ENCODE data around the gene CREB3L4.

CREB3L4 gene

GRCh38 chr1:153937331-153937730 lies 30.4 kb upstream of the CREB3L4 start:
- no peak for DNase-seq

DNA sequence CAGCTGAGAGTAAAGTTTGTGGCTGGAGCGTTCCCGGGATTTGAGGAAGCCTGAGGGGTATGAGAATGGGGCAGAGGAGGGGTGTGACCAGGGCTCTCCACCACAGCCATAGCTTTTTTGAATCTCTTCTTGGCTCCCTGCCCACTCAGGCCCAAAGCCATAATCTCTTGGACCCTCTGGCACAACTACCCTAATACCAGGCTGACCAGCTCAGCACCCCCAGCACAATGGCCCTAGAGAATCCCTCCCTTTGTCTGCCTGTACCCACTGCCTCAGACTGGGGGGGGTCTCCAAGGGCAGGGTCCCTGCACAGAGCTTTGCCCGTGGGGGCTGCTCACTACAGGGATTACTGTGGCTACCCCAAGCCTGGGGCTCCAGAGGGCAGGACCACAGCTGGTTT lies 28.7 kb upstream of the CREB3L4 start:
- no peak for DNase-seq

DNA sequence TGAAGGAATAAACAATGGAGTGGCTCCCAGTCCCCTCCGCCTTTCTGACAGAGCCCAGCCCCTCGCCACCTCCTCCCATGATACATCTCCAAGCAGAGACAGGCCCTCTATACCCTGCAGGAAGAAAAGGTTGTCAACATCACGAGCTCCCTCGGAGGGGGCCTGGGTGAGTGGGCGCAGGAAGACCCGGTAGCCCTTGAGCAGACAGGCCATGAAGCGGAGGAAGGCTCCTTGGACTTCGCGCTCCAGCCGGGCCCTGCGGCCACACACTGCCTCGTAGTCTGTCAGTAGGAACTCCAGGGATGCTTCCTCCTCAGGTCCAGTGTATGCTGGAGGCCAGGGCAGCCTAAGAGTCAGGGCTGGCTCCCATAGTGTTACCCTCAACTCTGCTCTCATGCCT lies 28.2 kb upstream of the CREB3L4 start:
- DNase-seq = no peak

GRCh38 chr1:153940756-153941155 lies 26.9 kb upstream of the CREB3L4 start:
- DNase-seq = no peak

GRCh38 chr1:153941826-153942725 lies 25.6 kb upstream of the CREB3L4 start:
- no peak for DNase-seq

GRCh38 chr1:153942766-153943549 lies 24.7 kb upstream of the CREB3L4 start:
- DNase-seq = no peak

DNA sequence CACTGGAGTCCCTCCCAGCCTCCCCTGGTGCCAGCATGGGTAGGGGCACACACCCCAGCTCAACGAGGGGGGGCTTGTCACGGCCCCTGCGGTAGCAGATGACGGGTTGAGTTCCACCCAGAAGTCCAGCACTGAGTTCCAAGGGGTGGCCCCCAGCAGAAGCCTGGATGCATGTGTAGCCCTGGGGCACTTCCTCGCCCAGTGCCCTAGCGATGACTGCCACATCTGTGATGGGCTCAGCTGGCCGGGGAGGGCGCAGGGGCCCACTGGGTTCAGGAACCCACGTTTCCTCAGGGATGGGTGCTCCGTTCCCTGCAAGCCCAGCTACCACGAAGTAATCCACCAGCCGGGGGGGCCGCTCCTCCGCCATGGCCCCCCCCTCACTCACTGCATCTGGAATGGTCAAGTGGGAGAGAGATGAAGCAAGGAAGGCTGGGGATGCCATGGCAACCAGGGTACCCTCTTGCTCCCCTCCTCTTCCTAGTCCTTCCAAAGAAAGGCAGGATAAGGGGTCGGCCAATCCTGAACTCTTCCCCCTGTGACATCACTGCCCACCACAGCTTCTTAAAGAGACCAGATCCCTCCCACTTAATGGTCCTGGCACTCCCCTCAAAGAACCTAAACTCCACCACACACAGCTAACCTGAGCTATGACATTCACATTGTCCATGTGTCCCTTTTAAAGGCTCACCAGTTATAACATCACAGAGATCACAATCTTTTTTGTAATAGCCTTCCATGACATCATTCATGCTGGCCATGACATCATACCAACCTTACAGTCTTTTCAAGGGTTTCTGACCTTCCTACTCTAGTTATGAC lies 23.5 kb upstream of the CREB3L4 start:
- no peak for DNase-seq

DNA sequence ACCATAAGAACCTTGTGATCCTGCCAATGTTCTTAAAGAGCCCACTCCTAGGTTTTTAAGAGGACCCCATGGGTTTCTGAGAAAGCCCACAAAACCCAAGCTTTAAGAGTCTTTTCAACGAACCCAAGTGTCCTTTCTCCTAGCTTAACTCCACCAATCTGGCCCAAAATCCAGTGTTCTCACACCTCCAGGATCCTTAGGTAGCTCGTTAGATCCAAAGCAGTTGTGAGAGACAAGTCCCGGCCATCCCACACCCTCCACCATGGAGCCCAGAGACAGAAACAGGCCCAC lies 22.9 kb upstream of the CREB3L4 start:
- no peak for DNase-seq

DNA sequence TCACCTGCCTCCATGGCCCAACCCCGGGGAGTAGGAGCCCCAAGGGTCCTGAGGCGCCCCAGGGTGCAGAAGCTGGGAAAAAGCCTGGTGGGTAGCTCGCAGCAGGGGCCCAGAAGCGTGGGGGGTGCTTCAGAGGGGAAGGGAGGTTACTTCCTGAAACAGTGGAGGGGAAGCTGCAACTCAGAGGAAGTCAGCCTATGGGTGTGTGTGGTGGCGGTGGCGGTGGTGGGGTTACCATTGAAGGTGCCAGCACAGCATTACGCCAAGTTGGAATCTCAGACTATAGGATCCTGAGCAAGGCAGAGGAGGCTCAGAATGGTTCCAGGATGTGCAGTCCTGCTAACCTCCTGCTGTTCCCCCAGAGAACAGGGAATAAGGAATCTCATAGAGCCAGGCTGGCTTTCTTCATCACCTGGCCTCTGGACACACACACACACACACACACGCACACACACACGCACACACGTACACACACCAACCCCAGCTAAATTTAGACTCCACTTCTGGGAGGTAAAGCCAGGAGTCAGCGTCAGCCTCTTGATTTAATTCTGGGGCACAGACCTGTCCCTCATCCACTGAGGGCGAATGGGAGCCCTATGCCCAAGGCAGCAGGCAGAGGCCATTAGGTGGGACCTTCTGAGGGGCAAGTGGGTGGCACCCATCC lies 22.4 kb upstream of the CREB3L4 start:
- DNase-seq = no peak

DNA sequence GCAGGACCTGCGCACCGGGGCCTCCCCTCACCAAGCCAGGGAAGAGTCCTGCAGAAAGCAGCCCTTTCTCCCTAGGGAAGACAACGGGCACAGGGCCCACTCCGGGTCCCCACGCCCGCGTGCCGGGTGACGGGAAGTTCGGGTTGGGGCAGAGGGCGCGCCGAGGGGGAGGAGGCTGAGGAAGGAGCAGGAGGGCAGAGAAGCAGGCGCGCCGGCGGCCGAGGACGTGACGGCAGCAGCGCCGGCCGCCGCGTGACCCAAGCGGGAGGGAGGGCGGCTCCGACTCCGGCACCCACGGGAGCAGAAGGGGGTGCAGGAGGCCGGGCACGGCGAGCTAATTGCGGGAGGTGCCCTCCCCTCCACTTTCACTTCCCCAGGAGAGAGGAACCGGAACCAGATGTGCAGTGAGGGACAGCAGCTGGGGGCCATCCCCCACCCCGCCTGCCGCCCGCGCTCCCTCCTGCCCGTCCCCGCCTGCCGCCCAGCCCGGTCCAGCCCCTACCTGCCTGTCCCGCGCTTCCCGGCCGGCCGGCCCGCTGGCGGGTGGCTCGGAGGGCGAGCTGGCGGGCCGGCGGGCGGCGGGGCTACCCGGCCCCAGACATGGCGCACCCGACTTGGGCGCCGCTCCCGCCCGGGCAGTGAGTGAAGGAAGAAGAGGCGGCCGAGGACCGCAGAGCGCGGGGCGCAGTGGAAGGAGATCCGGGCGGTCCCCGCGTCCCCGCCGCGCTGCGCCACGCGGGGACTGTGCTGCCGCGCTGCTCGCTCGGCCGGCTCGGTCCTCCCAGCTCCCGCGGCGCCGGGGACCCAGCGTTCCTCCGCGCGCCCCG lies 21.7 kb upstream of the CREB3L4 start:
- DNase-seq = peak; percentile 48

DNA sequence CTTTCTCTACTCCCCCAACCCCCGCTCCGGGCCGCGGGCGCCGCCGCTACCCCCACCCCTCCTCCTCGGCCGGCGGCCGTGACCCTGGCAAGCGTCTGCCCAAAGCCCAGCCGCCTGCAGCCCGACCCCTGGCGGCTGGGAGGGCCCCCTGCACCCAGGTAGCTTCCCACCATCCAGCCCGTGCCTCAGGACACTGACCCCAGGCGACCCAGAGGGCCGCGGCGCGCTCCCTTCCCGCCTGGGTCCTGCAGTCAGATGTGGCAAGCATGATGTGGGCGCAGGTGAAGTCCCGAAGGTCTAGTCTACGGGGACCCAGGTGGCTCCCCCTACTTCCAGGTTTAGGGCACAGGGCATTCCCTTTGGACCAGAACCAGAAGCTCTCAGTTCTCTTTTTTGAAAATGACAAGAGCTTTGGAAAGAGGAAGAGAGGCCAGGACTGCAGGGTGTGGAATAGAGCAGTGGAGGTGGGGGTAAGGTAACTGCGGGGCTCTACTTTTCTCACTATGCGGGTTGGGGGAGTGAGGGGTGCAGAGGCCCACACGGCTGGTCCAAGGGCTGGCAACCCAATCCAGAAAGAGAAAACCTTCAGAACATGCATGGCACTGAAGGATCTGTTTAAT lies 21.0 kb upstream of the CREB3L4 start, which contains the start of gene DENND4B:
TSS of gene DENND4B (minus strand) at position 97 of the 620 bp plus-strand sequence. CDS start 2,344 bp downstream, outside the sequence.
- DNase-seq = peak; percentile 69

DNA sequence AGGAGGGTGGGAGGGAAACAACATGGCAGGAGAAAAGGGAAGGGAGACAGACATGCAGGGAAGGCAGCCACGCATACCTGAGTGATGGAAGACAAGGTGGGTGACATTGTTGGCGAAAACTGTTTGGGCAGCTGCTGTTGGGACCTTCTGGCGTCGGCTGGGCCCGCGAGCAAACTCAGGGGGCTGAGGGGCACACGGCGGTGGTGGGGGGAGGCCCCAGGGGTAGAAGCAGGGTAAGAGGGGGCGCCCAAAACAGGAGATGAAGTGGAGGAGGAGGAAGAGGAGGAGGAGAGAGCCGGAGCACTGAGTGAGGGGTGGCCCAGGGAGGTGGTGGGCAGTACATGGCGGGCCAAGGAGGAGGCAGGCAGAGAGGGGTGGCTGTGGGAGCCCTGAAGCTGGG lies 16.5 kb upstream of the CREB3L4 start:
- DNase-seq = no peak

- no peak for DNase-seq
These were observed 15.9 kb upstream of the CREB3L4 start for GRCh38 chr1:153951801-153952200.

DNA sequence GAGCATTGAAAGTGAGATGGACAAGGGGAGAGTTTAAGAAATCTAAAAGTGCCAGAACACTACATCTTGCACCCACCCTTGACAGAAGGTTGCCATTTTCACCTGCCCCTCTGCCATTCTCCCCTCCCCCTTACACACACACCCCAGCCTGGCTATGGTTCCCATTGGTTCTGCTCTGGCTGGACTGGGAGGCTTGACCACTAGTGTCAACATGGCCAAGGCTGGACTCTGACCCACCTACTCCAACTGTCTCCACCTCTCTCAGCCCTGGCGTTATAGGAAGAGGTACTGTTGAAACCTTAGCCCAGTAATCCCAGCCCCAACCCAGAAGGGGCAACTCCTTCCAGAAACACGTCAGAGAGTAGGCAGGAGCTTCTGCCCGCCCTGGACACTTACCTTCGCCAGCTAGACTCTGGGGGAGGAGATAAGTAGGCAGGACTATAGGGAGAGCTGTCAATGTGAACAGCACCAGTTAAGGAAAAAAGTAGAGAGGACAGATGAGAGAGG lies 13.8 kb upstream of the CREB3L4 start:
- DNase-seq = no peak

- no peak for DNase-seq
These were observed 12.9 kb upstream of the CREB3L4 start for GRCh38 chr1:153954826-153955225.

DNA sequence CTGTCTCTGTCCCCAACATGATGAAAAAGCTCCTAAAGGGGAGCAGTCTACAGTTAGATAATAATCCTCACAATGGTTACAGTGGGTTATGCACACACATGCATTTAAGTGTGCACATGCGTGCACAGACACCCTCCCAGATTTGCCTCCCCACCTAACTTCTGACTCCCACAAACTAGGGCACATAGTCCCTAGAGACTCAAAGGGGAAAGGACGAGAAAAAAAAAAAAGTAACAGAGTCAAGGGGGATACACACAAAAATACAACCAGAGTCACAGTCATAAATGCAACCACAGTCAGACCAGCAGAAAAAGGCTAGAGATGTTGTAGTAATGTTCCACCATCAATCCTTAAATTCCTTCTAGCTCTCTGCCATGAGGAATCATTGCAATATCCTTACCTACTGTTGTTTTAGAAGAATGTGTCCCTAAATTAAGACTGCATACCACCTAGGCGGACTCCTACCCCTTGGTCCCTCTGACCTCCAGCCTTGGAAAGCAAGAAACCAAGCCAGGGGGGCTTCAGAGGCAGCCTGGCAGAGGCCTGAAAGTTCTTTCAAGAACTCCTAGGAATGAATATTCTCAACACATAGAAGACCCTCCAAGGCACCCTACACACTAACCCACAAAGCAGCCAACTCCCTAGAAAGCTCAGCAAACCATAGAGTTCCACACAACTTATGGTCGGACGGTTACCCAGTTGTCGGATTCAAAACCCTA lies 10.5 kb upstream of the CREB3L4 start:
- no peak for DNase-seq

- DNase-seq = no peak
These were observed 10.0 kb upstream of the CREB3L4 start for GRCh38 chr1:153957744-153958110.

GRCh38 chr1:153958111-153958960 lies 9.4 kb upstream of the CREB3L4 start, which contains the start of gene CRTC2:
Gene CRTC2, minus strand, starts transcription at chr1:153958612. Its CDS starts 115 bp downstream, at chr1:153958497.
- DNase-seq = peak; percentile 97

DNA sequence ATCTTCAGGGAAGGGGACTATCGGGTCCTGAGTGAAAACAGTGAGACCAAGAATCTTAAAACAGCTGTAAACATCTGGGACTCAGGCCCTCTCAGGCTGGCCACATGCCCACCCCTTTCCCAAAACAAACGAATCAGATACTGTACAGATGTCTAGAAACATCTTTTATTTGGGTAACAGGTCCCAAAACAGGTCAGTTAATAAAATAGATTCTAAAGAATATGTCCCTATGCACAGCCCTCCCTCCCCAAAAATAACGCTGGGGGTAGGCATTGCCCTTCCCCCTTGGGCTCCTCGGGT lies 8.8 kb upstream of the CREB3L4 start:
- DNase-seq = no peak

- no peak for DNase-seq
These were observed 8.2 kb upstream of the CREB3L4 start for GRCh38 chr1:153959454-153959853.

Data from NCI-H2171 (cell line).